Measurements from ENCODE around the gene MAML3.
A peak's percentile ranks its signal among the peaks of the same experiment; 100 is the strongest.

MAML3 gene

DNA sequence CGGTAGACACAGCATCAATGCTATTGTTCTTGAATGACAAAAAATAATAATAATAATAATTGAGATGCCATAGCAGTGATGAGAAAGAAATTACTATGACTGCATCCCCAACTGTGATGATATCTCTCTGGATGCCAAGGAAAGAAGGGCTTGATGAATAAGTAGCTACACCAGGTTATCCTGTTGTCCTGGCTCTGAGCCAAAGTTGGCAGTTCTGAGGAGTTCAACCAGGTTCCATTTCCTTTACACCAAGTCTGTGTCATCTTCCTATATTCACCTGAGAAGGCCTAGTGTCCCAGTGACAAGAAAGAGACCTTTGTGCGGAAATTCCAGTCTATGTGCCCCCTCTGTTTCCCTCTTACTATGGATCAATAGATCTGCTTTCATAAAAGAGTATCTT lies 3.4 kb upstream of the MAML3 start:
- no peak overlapping the region for H3K27ac ChIP-seq (ENCODE audit: insufficient read depth in 1 of 2, low read depth in 1 of 2, low read length in 2 of 2, poor library complexity in 1 of 2, severe bottlenecking in 2 of 2)
- no peaks in the 10 kb centered on the region for H3K27me3 ChIP-seq (replicated peaks in 2 of 5; ENCODE audit: control insufficient read depth in 4 of 5, insufficient read depth in 5 of 5, low read length in 4 of 5)
- H3K4me1 ChIP-seq (ENCODE audit: control extremely low read depth in 1 of 4, control insufficient read depth in 4 of 4, insufficient read depth in 4 of 4, low read length in 3 of 4) = peaks cover 26 to 46% (median 40%) of the 10 kb centered on the region in 4 experiments
- H3K9me3 ChIP-seq (ENCODE audit: control extremely low read depth in 1 of 5, control insufficient read depth in 4 of 5, insufficient read depth in 2 of 5, low read depth in 1 of 5, low read length in 4 of 5) = peaks cover 0 to 4% (median 0%) of the 10 kb centered on the region in 5 experiments
- ChIA-PET POLR2A (no interaction called here), CTCF (interaction anchor here (0.8 to 5.8 kb wide), 4 partner anchors 20 to 96 kb away, joined by 3 to 53 read pairs (median 4); no protein-coding TSS in a partner anchor)
- DNase-seq = no peak
- no peak overlapping the region for H3K4me3 ChIP-seq (ENCODE audit: control insufficient read depth in 1 of 7, extremely low read depth in 1 of 7, insufficient read depth in 4 of 7, low read depth in 2 of 7, low read length in 6 of 7)
- 100% methylated on average over 1 of the region's 2 CpGs for WGBS (ENCODE audit: insufficient coverage)
- no peaks in the 10 kb centered on the region for H3K36me3 ChIP-seq (ENCODE audit: control insufficient read depth in 4 of 4, insufficient read depth in 4 of 4, low read length in 3 of 4)

DNA sequence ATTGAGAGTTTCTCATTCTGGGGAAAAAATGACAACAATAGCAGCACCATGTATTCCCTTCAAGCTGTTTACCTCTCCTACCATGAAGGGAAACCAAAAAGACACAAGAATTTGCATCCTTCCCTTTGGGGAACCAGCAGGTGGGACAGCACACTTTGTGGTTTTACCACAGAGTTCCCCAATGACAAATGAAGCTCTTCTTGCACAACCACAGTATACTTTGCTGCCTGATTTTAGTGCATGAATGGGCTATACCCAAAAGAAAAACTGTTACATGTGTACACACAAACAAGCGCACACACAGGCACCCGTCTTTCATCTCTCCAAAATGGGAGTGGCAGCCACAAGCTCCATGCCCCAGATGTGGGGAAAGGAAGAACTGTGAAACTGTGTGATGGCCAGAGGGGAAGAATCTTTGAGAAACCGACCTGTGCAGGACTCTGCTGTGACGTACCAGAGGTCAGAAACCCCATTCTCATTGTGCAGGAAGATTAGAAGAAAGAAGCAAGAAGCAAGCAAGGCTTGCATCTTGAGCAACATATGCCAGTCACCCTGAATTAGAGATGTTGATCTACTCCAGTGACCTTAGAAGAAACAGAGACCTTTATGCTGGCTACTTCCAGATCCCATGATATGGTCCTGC lies 2.7 kb upstream of the MAML3 start:
- H3K36me3 ChIP-seq (ENCODE audit: control insufficient read depth in 4 of 4, insufficient read depth in 4 of 4, low read length in 3 of 4) = no peaks in the 10 kb centered on the region
- WGBS (ENCODE audit: insufficient coverage) = 40% methylated on average over 3 of the region's 4 CpGs
- DNase-seq = peak; percentile 54 to 93 (median 93)
- CTCF ChIA-PET = interaction anchor here (0.9 to 5.8 kb wide), 6 partner anchors 8 to 107 kb away, joined by 3 to 53 read pairs (median 3); no protein-coding TSS in a partner anchor
- no peaks in the 10 kb centered on the region for H3K27me3 ChIP-seq (replicated peaks in 2 of 5; ENCODE audit: control insufficient read depth in 4 of 5, insufficient read depth in 5 of 5, low read length in 4 of 5)
- no peaks in the 10 kb centered on the region for H3K9me3 ChIP-seq (ENCODE audit: control extremely low read depth in 1 of 5, control insufficient read depth in 4 of 5, insufficient read depth in 2 of 5, low read depth in 1 of 5, low read length in 4 of 5)
- H3K4me3 ChIP-seq (ENCODE audit: control insufficient read depth in 1 of 7, extremely low read depth in 1 of 7, insufficient read depth in 4 of 7, low read depth in 2 of 7, low read length in 6 of 7) = peak overlapping the region in 2 of 7 experiments; percentile 6 to 32
- H3K4me1 ChIP-seq (ENCODE audit: control extremely low read depth in 1 of 4, control insufficient read depth in 4 of 4, insufficient read depth in 4 of 4, low read length in 3 of 4) = peaks cover 26 to 46% (median 40%) of the 10 kb centered on the region in 4 experiments
- no peak overlapping the region for H3K27ac ChIP-seq (ENCODE audit: insufficient read depth in 1 of 2, low read depth in 1 of 2, low read length in 2 of 2, poor library complexity in 1 of 2, severe bottlenecking in 2 of 2)
- POLR2A ChIA-PET = interaction anchor here (0.6 to 1.7 kb wide), 3 partner anchors 84 to 114 kb away, joined by 3 to 5 read pairs (median 4); no protein-coding TSS in a partner anchor

DNA sequence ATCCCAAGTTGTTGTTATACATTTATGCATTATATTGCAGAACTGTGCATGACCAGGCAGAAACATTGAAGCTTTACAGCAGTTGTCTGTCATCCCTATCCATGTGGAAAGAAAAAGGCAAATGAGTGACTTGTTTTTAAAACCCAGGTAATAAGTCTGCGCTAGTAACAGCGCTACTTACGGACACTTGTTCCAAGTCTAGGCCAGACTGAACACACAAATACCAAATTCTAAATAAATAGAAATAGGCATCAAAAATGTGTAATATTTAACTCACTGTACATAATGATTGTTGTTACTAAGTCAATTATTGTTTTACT lies 548 bp upstream of the MAML3 start:
- DNase-seq = no peak
- no peaks in the 10 kb centered on the region for H3K9me3 ChIP-seq (ENCODE audit: control extremely low read depth in 1 of 5, control insufficient read depth in 4 of 5, insufficient read depth in 2 of 5, low read depth in 1 of 5, low read length in 4 of 5)
- peaks cover 28 to 55% (median 49%) of the 10 kb centered on the region in 4 experiments for H3K4me1 ChIP-seq (ENCODE audit: control extremely low read depth in 1 of 4, control insufficient read depth in 4 of 4, insufficient read depth in 4 of 4, low read length in 3 of 4)
- no CpG with 5 or more reads among the region's 3 CpGs for WGBS (ENCODE audit: insufficient coverage)
- peak overlapping the region; percentile 63 to 100 (median 98) for H3K4me3 ChIP-seq (ENCODE audit: control insufficient read depth in 1 of 7, extremely low read depth in 1 of 7, insufficient read depth in 4 of 7, low read depth in 2 of 7, low read length in 6 of 7)
- H3K36me3 ChIP-seq (ENCODE audit: control insufficient read depth in 4 of 4, insufficient read depth in 4 of 4, low read length in 3 of 4) = no peaks in the 10 kb centered on the region
- peak overlapping the region; percentile 79 to 82 for H3K27ac ChIP-seq (ENCODE audit: insufficient read depth in 1 of 2, low read depth in 1 of 2, low read length in 2 of 2, poor library complexity in 1 of 2, severe bottlenecking in 2 of 2)
- ChIA-PET CTCF (interaction anchor here (1.1 to 5.8 kb wide), 5 partner anchors 94 to 347 kb away, joined by 3 to 53 read pairs (median 6); no protein-coding TSS in a partner anchor), POLR2A (interaction anchor here (1.2 to 1.5 kb wide), 6 partner anchors 56 to 105 kb away, joined by 3 to 5 read pairs (median 4); no protein-coding TSS in a partner anchor)
- H3K27me3 ChIP-seq (replicated peaks in 2 of 5; ENCODE audit: control insufficient read depth in 4 of 5, insufficient read depth in 5 of 5, low read length in 4 of 5) = no peaks in the 10 kb centered on the region

DNA sequence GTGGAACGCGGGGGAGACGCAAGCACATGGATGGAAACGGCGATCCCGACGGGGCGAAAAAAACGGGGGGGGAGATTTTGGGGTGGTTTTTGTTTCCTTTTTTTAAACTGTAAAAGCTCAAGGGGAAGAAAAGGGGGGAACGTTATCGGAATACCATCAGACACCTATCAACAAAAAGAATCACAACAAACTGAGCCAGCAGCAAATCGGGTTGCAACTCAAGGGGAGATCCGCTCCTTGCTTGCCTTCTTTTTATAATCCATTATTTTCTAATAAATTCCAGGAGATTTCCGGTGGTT lies 616 bp downstream of the MAML3 start:
- no peak for DNase-seq
- ChIA-PET POLR2A (interaction anchor here (0.6 to 4.7 kb wide), 9 partner anchors 58 to 141 kb away, joined by 3 to 31 read pairs (median 4); no protein-coding TSS in a partner anchor), CTCF (interaction anchor here (1.0 to 5.8 kb wide), 14 partner anchors 50 to 419 kb away, joined by 3 to 53 read pairs (median 4); no protein-coding TSS in a partner anchor)
- WGBS (ENCODE audit: insufficient coverage) = 0% methylated on average over 1 of the region's 14 CpGs
- Histone ChIP-seq H3K27me3 (replicated peaks in 2 of 5; ENCODE audit: control insufficient read depth in 4 of 5, insufficient read depth in 5 of 5, low read length in 4 of 5) (no peaks in the 10 kb centered on the region), H3K4me1 (ENCODE audit: control extremely low read depth in 1 of 4, control insufficient read depth in 4 of 4, insufficient read depth in 4 of 4, low read length in 3 of 4) (peaks cover 30 to 61% (median 53%) of the 10 kb centered on the region in 4 experiments), H3K27ac (ENCODE audit: insufficient read depth in 1 of 2, low read depth in 1 of 2, low read length in 2 of 2, poor library complexity in 1 of 2, severe bottlenecking in 2 of 2) (peak overlapping the region; percentile 81 to 91), H3K4me3 (ENCODE audit: control insufficient read depth in 1 of 7, extremely low read depth in 1 of 7, insufficient read depth in 4 of 7, low read depth in 2 of 7, low read length in 6 of 7) (peak overlapping the region; percentile 63 to 100 (median 98)), H3K9me3 (ENCODE audit: control extremely low read depth in 1 of 5, control insufficient read depth in 4 of 5, insufficient read depth in 2 of 5, low read depth in 1 of 5, low read length in 4 of 5) (no peaks in the 10 kb centered on the region), H3K36me3 (ENCODE audit: control insufficient read depth in 4 of 4, insufficient read depth in 4 of 4, low read length in 3 of 4) (no peaks in the 10 kb centered on the region)

DNA sequence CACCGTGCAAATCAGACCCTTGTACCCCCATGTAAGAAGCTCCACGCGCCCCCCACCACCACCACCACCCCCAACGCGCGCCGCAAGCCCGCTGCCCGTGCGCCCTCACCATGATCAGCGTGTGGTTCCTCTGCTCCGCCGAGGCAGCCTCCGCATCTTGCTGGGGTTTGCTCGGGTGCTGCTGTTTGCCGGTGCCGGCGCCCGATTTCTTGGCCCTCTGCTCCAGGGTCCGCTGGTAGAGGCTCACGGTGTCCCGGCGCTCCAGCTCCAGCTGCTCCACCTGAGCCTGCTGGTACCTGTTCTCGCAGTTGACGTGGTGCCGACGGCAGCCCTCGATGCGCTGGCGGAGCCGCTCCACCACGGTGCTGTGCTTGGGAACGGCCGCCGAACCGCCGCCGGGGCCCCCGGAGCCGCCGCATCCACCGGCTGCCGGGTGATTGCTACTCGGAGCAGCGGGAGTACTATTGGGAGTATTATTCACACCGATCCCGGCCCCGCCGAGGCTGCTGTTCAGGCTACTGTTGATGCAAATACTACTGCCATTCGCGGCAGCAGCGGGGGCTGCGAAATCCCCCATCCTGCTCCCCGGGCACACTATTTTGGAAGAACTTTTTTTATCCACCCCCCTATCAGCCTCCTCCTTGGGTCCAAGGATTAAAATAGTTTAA lies 1.1 kb downstream of the MAML3 start:
- WGBS (ENCODE audit: insufficient coverage) = 0% methylated on average over 51 of the region's 54 CpGs
- POLR2A ChIA-PET = interaction anchor here (1.0 to 4.7 kb wide), 11 partner anchors 49 to 140 kb away, joined by 3 to 38 read pairs (median 5); no protein-coding TSS in a partner anchor

DNA sequence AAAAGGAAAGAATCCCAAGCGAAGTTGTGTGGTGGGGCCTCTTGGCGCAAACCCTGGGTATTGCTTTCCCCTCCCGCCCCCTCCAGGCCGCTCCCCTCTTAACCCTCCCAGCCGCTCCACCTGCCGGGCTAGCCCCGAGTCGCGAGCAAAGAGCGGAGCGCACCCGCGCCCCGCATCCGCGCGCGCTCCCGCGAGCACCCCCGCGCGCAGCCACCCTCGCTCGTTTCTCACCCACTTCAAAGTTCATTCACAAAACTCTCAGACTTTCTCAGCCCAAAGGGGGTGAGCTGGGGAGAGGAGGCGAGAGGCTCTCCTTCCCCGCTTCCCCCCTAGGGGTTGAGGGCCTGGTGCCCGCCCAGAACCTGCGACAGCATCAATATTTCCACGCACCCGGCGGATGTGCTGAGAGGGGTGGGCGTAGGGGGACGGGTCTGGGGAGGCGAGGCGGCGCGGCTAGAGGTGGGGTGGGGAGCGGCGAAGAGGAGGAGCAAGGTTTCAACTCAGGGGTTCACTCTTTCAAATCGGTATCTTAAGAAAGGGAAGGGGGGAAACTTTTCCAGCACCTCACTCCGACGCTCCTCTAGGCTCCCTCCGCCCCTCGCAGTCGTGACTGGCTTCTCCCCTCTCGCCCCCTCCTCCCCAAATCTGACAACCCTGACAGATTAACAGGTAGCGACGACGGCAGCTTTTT lies 1.8 kb downstream of the MAML3 start:
- POLR2A ChIA-PET = interaction anchor here (0.6 to 4.7 kb wide), 15 partner anchors 12 to 140 kb away, joined by 3 to 38 read pairs (median 5); no protein-coding TSS in a partner anchor

More for the DNA sequence above, 1.1 kb downstream of the MAML3 start:
- Histone ChIP-seq H3K27ac (ENCODE audit: insufficient read depth in 1 of 2, low read depth in 1 of 2, low read length in 2 of 2, poor library complexity in 1 of 2, severe bottlenecking in 2 of 2) (peak overlapping the region; percentile 81 to 91), H3K9me3 (ENCODE audit: control extremely low read depth in 1 of 5, control insufficient read depth in 4 of 5, insufficient read depth in 2 of 5, low read depth in 1 of 5, low read length in 4 of 5) (no peaks in the 10 kb centered on the region), H3K36me3 (ENCODE audit: control insufficient read depth in 4 of 4, insufficient read depth in 4 of 4, low read length in 3 of 4) (no peaks in the 10 kb centered on the region), H3K4me3 (ENCODE audit: control insufficient read depth in 1 of 7, extremely low read depth in 1 of 7, insufficient read depth in 4 of 7, low read depth in 2 of 7, low read length in 6 of 7) (peak overlapping the region; percentile 63 to 100 (median 98)), H3K27me3 (replicated peaks in 2 of 5; ENCODE audit: control insufficient read depth in 4 of 5, insufficient read depth in 5 of 5, low read length in 4 of 5) (no peaks in the 10 kb centered on the region), H3K4me1 (ENCODE audit: control extremely low read depth in 1 of 4, control insufficient read depth in 4 of 4, insufficient read depth in 4 of 4, low read length in 3 of 4) (peaks cover 25 to 61% (median 53%) of the 10 kb centered on the region in 4 experiments)
- peak; percentile 49 to 79 (median 73) for DNase-seq
- CTCF ChIA-PET = interaction anchor here (1.0 to 5.8 kb wide), 17 partner anchors 49 to 419 kb away, joined by 3 to 53 read pairs (median 4); no protein-coding TSS in a partner anchor

More for the DNA sequence above, 1.8 kb downstream of the MAML3 start:
- CTCF ChIA-PET = interaction anchor here (1.2 to 4.4 kb wide), 9 partner anchors 49 to 145 kb away, joined by 3 to 23 read pairs (median 12); no protein-coding TSS in a partner anchor
- peak overlapping the region; percentile 63 to 100 (median 98) for H3K4me3 ChIP-seq (ENCODE audit: control insufficient read depth in 1 of 7, extremely low read depth in 1 of 7, insufficient read depth in 4 of 7, low read depth in 2 of 7, low read length in 6 of 7)
- no peaks in the 10 kb centered on the region for H3K27me3 ChIP-seq (replicated peaks in 2 of 5; ENCODE audit: control insufficient read depth in 4 of 5, insufficient read depth in 5 of 5, low read length in 4 of 5)
- whole genome bisulfite sequencing (ENCODE audit: insufficient coverage) = 0% methylated on average over 21 of the region's 50 CpGs
- H3K36me3 ChIP-seq (ENCODE audit: control insufficient read depth in 4 of 4, insufficient read depth in 4 of 4, low read length in 3 of 4) = no peaks in the 10 kb centered on the region
- peaks cover 24 to 61% (median 52%) of the 10 kb centered on the region in 4 experiments for H3K4me1 ChIP-seq (ENCODE audit: control extremely low read depth in 1 of 4, control insufficient read depth in 4 of 4, insufficient read depth in 4 of 4, low read length in 3 of 4)
- peak; percentile 89 to 95 (median 93) for DNase-seq
- no peaks in the 10 kb centered on the region for H3K9me3 ChIP-seq (ENCODE audit: control extremely low read depth in 1 of 5, control insufficient read depth in 4 of 5, insufficient read depth in 2 of 5, low read depth in 1 of 5, low read length in 4 of 5)
- peak overlapping the region; percentile 81 to 91 for H3K27ac ChIP-seq (ENCODE audit: insufficient read depth in 1 of 2, low read depth in 1 of 2, low read length in 2 of 2, poor library complexity in 1 of 2, severe bottlenecking in 2 of 2)
